ENCODE data around the gene C6orf120.

C6orf120 gene

DNA sequence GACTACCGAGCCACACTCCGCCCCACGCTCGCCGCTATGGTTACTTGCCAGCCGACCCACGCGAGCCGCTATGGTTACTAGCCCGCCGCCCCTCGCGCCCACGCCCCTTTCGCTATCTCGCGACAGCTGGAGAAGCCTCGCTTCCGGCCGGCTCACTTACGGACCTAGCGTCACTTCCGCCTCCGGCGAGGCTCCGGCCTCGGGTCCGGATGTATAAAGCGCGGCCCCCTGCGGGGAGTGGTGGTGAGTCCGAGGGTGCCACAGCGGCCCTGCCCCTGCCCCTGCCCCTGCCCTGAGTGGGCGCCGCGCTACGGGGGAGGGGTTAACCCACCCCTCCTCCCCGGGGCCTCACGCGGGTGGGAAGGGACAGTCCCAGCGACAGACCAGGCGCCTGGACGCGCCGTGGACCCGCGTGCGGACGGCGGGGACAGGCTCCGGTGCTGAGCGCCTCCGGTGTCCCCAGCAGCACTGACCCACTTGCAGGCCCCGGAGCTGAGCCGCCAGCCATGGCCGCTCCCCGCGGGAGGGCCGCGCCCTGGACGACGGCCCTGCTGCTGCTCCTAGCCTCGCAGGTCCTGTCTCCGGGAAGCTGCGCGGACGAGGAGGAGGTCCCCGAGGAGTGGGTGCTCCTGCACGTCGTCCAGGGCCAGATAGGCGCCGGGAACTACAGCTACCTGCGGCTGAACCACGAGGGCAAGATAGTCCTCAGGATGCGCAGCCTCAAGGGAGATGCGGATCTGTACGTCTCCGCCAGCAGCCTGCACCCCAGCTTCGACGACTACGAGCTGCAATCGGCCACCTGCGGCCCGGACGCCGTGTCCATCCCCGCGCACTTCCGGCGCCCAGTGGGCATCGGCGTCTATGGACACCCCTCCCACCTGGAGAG, at the start of gene C6orf120, which contains the start of gene WDR27:
Gene C6orf120 (plus strand): TSS at position 173 of the 886 bp plus-strand sequence. CDS start 334 bp downstream, at position 507.
Gene WDR27 (minus strand): TSS at position 76 of the 886 bp plus-strand sequence. CDS start 13,024 bp downstream, outside the sequence.
- peak; percentile 99 for DNase-seq

DNA sequence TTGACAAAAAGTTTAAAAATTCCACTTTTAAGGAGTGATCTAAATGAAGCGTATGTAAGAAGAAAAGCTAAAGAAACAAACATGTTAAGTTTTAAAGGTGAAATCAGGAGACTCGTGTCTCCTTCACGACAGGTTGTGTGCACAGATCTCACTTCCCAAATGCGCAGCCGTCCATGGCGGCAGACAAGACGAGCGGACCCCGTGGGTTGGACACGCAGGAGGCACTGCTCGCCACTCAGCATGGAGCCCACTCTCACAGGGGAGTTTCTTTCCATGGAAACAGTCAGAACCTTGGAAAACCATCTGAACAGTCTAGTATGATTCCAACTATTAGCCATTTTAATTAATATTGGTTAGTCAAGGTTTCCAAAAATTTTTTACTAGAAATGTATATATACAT, 49.0 kb upstream of the C6orf120 start:
- DNase-seq = no peak

DNA sequence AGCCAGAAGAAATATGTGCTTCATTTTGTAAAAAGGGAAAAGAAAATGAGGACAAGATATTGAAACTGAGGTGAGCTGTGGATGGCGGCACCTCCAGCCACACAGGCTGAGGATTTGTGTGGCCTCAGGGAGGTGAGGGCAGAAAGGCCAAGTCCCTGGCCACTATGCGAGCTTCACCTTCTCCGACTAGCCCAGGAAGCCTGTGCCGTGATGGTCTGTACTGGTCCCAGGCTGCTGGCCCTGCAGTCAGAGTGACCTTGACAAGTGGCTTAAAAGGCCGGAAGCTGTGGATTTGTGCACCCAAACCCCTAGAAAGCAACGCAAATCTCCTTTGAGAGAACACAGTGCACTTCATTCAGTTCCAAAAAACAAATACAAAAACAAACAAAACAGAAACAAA, 48.2 kb upstream of the C6orf120 start:
- DNase-seq = no peak

DNA sequence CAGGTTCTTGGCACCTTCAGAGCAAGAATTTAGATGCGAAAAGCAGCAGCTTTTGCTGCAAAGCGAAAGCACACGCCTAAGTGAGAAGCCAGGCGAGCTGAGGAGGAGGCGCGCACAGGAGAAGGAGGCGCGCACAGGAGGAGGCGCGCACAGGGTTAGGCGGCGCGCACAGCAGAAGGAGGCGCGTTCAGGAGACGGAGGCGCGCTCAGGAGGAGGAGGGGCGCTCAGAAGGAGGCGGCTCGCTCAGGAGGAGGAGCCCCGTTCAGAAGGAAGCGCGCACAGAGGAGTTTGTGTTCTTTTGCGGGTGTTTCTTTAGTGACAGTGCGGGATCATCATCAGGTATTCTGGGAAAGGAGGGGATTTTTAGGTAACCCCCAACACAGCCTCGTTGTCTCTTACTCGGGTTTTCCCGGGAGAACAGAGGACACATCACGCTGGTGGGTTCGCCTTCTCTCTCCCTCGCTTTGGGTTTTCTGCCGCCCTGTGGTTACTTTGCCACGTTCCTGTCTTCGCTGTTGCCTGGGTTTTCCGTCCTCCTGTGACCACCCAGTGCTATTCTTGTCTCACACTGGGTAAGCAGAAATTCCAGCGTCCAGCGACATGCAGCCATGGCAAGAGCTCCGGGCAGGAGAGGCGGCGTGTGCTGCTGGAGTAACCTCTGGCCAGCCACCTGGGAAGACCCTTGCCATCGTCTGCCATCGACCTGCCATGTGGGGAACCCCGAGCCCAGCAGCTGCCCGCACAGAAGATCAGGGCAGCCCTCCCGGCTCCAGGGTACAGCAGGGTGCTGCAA, 47.1 kb upstream of the C6orf120 start:
- DNase-seq = peak; percentile 72

DNA sequence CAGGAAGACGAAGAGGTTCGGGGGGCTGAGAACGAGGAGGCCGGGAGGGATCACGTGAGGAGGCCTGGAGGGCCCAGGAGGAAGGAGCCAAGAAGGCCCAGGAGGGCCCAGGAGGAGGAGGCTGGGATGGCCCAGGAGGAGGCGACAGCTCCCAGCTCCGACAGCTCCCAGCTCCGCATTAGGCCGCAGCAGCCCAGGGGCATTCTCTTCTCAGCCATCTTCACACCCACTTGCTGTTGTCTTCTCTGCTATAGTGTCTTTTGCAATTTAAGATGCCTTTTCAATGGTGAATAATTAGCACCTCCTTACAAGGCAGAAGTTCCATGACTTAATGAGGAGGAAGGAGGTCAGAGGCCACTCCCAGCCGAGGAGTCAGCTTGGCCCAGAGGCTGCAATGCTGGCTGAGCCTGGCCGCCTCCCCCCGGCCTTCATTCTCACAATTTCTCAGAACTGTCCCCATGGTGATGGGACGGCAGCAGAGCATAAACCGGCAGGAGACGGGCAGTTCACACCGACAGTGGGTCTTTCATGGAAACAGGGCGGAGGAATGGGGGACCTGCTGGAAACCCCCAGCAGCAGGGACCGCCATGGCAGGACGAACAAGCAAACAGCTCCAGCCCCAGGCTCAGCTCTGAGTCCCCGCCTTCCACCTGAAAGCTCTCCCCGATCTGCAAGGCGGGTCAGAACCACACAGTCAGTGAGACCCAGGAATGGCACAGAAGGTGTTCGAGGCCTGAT, 45.2 kb upstream of the C6orf120 start:
- no peak for DNase-seq

DNA sequence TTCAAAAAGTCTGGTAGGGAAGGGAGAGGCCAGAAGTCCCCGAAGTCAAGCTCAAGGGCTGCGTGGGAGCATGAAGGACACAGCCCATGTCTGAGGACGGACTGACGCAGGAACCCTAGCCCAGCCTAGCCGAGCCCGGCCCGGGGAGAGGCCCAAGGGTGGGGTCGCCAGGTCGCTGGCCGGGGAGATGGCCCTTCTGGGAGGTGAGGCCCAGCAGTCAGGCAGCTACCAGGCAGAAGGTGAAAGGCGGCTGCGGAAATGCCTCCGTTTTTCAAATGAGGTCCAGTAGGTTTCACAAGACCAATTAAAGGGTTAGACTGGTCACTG, 44.7 kb upstream of the C6orf120 start:
- no peak for DNase-seq

DNA sequence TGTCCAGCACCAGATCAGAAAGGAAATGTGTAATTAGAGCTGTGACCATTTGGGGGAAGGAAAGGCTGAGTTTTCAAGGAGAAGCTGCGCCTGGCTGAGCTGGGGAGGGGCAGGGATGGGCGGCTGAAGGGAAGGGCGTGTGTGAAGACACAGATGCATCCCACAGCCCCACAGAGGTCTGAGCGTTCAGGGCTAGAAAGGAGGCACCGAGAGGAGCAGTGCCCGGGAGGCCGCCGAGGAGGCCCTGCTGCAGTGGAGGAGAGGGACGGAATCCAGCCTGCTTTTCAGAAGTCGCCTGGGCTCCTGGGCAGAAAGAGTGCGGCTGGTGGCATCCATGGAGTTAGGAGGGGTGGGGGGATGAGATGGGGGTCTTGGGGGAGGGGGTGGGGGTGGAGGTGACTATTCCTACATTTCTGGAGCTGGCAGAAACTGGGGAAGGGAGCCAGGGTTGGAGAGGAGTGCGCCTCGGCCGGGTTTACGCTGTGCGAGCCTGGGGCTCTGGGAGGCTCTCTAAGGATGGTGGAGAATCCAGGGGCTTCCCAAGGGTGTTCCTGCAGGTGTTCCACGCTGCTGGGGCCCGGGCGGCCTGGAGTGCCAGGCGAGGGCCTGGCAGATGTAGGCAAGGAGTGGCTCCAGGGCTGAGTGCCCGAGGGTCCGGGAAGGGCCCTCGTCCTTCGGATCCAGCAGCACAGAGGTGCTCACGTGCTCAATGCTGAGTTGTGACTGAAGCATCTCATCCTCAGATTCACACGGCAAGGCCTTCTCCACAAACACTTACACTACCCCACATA, 41.9 kb upstream of the C6orf120 start:
- DNase-seq = no peak

DNA sequence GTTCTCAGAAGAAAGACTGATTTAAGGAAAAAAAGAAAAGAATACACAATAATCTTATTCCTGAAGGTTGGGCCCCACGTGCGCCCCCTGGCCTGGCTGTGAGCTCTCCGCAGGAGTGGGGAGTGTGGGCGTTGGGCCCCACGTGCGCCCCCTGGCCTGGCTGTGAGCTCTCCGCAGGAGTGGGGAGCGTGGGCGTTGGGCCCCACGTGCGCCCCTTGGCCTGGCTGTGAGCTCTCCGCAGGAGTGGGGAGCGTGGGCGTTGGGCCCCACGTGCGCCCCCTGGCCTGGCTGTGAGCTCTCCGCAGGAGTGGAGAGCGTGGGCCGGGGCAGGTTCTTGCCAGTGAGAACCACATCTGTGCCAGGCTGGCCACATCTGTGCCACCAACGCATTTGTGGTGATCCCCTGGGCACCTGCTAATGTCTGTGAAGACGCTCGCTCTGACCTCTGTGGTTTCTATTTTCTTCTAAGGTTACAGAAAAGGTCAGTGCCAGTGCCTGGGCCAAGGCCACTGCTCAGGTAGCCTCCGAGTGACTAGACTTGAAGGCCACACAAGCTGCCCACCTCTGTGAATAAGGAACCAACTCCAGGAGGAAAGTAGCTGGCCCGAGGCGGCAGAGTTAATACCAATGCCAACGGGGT, 41.1 kb upstream of the C6orf120 start:
- no peak for DNase-seq

DNA sequence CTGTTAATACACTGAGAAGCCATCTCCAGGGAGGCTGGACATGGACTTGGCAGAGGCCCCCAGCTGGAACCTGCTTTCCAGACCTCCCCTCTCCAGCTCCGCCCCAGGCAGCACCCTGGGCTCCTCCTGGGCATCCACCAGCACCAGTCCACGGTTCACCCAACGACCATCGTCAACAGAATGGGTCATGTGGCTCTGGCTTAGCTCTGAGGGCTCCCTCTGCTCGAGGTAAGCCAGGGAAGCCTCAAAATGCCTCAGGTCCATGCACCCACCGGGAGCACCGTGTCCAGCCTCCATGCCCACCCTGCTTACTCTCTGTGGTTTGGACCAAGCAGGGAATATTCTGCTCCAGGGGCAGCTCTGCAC, 40.6 kb upstream of the C6orf120 start:
- DNase-seq = no peak

DNA sequence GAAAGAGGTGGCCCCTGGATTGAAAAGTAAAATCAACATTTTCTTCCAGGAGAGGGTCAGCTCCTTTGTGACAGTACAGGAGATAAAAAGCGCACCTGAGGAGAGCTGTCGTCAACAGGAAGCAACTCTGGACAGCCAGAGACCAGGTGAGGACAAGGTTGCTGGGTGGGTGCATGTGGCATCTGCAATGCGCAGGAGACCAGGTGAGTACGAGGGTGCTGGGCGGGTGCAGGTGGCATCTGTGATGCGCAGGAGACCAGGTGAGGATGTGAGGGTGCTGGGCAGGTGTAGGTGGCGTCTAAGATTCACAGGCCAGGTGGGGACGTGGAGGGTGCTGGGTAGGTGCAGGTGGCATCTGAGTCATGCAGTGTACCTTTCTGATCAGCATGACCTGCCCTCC, 38.5 kb upstream of the C6orf120 start:
- DNase-seq = no peak

DNA sequence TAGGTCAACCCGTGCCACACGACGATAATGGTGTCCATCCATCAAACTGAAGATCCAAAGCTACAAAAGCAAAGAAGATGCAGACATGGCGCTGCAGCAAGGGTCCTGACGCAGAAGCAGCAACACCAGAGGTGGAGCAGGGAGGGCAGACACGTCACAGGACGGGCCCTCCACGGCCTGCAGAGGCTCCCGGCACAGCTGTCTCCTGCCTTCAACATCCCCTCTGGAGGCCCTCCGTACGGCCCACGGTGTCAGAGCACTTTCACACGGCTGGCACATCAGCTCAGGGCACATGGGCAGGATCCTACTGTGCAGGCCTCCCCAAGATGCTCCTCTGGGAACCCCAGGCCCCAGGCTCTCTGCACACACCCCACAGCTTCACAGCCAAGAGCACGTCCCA, 37.7 kb upstream of the C6orf120 start:
- DNase-seq = no peak

DNA sequence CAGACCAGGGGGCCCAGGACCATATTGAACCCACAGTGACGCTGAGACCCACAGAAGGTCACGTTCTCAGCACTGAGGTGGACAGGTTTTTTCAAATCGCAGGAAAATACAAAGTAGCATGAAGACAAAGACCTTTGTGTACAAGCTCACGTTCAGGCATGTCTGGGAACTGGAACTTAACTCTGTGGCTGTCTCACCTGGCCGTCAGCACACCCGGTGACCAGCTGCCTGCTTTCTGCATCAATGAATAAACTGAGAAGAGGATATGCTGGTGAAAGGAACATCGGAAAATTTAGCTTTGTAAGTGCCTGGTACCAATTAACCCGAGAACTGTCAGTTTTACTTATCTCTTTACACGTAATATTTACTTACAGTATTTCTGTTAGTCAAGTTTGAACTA, 36.6 kb upstream of the C6orf120 start:
- no peak for DNase-seq

DNA sequence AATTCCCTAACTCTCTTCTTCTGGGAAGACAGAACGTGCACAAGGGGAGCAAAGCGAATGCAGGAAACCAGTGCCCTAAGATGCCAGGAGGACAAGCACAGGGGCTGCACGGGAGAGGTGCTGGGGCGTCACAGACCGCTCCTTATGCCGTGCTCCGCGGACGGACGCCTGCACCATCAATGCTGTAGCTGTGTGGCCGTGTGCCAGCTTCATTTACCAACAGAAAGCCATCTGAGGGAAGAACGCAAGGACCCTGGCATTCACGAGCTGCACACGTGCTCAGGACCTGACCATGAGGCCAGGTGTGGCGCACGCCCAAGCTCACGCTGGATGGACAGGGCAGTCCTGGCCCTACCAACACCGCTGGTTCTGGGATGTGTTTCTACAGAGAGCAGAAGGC, 35.5 kb upstream of the C6orf120 start:
- DNase-seq = no peak

DNA sequence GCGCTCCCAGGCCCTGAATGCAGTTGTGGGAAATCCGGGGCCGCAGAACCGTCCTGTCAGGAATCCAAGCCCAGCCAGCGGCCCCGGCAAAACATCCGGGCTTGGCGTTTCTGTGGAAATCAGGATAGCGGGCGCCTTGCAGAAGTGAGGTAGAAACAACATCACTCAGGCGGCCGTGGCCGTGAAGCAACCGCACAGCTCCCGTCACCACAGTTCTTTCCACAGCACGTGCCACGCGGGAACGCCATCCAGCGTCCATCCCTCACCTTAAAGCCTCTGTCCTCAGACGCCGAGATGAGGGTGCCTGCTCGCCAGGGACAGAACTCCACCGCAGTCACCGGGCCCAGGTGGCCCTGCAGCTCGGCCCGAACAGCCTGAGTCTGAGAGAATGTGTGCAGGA, 34.2 kb upstream of the C6orf120 start:
- DNase-seq = no peak

DNA sequence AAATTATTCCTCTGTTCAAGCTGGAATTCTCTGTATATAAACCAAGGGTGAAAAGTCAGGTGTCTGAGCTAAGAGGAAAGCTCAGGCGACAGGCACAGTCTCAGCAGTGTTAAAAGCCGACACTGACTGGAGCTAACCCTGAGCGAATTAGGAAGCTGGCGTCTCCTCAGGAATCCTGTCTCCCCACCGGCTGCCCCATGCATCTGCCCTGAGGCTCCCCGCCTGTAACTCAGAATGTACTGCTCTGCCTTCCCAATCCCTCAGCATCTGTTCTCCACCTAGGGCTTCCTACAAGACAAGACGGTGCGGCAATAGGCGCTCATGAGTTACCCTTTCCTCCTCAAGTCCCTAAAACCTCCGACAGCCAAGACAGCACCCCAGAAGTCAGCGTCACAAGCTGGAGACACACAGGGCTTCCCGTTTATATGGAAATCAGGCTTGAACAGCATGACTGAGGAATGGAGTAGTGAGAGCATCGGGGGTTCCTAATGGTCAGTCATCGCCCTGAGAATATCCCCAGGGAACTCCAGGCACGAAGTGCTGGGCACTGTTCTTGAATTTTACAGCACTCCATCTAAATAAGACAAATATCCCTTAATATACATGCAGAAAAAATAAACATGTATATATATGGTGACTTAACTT, 33.6 kb upstream of the C6orf120 start:
- no peak for DNase-seq

DNA sequence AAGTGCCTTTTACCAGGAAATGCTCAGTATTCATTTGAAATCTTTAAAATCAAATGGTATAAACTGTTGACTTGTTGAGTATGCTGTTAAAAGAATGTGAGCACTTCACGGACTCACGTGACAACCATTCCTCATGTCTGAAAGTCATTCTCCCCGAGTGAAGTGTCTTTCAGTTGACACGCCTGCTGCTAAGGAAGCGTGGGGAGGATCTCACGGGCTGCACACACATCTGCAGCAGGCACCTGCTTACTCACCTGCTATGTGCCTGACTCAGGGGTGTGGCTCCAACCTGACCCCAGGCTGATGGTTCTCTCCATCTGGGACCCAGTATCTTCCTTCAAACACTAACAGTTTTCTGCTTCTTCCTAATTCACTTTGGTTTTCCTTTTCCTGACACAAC, 32.8 kb upstream of the C6orf120 start:
- DNase-seq = no peak

DNA sequence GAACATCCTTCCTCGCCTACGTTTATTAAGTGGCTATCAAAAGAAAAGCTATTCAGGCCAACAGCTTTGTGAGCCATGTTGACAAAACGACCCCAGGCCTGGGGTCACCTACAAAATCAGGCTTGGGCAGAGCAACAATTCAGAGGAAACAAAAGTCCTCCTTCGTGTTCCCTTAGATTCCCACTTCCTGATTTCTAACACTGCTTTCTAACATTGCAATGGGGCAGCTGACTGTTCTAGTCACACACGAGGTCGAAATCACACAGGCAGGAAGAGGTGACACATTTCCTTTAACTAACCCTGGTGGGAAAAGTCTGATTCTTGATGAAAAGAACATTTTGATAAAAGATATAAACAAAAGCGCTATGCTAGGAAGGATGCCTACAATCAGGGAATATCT, 32.0 kb upstream of the C6orf120 start:
- no peak for DNase-seq

DNA sequence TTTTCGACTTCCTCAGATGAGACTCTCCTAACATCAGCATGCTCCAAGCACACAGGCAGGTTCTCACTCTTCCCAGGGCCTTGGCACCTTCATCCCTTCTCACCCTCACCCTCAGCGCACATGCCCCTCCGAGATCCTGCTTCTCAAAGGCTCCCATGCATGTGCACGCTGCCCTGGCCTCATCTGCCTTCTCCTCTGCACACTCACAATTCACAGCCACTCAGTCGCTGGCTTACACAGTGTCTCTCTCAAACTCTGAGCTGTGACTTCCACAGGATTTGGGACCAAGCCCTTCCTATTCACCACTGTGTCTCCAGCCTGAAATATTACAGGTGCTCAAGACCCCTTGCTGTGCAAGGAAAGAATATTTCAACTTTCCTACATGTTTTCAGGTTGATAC, 30.4 kb upstream of the C6orf120 start:
- no peak for DNase-seq

DNA sequence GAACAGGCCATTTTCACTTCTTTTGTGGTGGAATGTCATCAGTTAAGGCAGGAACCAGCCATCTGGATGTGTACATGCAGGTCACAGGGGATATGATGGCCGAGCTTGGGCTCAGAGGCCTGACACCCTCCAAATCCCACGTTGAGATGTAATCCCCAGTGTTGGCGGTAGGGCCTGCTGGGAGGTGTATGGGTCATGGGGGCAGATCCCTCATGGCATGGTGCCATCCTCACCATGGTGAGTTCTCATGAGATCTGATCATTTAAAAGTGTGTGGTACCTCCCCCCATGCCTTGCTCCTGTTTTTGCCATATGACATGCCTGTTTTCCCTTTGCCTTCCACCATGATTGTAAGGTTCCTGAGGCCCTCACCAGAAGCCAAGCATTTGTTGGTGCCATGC, 26.9 kb upstream of the C6orf120 start:
- no peak for DNase-seq

DNA sequence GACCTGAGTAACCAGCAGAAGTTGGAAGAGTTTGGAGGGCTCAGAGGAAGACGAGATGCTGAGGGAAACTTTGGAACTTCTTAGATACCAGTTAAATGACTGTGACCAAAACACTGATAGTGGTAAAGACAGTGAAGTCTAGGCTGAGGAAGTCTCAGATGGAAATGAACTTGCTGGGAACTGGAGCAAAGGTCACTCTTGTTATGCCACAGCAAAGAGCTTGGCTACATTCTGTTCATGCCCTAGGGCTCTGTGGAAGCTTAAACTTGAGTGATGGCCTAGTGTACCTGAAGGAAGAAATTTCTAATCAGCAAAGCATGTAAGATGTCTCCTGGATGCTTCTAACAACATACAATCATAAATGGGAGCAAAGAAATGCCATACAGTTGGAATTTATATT, 24.8 kb upstream of the C6orf120 start:
- no peak for DNase-seq

DNA sequence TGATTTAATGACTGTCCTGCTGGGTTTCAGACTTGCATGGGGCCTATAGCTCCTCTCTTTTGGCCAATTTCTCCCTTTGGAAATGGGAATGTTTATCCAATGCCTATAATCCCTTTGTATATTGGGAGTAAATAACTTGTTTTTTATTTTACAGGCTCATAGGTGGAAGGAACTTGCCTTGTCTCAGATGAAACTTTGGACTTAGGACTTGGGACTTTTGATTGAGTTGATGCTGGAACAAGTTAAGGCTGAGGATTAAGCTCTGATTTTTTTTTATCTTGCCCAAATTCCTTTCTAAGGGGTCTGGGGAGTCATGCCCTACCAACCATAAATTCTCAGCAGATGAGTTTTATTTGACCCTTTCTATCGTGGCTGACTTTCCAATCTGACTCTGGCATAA, 23.6 kb upstream of the C6orf120 start:
- no peak for DNase-seq

DNA sequence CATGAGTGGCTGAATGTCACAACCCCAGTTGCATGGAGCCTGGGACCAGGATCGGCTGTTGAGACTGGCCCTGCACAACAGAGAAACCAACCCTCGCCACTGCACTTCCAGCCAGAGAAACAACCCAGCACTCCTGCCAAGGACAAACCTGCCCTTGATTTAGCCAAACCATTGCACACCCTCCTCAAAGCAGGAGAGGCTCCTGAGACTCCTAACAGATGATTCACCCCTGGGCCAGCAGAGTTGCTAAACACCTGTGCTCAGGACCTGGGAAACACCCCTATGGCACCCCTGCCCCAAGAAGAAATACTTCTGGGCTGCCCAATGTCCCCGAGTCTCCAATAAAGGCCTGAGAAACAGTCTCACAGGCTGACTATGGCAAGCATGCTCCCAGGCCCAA, 17.9 kb upstream of the C6orf120 start:
- DNase-seq = no peak

Data from activated CD8-positive, alpha-beta memory T cell treated with anti-CD3 and anti-CD28 coated beads for 24 hours (primary cell).